H54 (cell line): Measurements from ENCODE around the gene CFAP77.

Experiments used
- DNase-seq: peaks from one replicate; pipeline ENCODE4 v3.0.0; 2011; ENCODE audit warnings: low spot score, mixed read lengths; ENCODE audit not compliant: insufficient read length
- FAIRE-seq: peaks from 3 replicates; lab custom pipeline; 2011; peaks lifted over from hg19 to GRCh38; lab: Jason Lieb, UNC
- POLR2A ChIP-seq: IDR thresholded peaks from 2 replicates; pipeline ENCODE4 v1.6.1; 2011; ENCODE audit warnings: low read depth, mild to moderate bottlenecking, low read length

CFAP77 gene

GRCh38 chr9:132499251-132499650, 89.2 kb downstream of the CFAP77 start:
- no peak for FAIRE-seq

DNA sequence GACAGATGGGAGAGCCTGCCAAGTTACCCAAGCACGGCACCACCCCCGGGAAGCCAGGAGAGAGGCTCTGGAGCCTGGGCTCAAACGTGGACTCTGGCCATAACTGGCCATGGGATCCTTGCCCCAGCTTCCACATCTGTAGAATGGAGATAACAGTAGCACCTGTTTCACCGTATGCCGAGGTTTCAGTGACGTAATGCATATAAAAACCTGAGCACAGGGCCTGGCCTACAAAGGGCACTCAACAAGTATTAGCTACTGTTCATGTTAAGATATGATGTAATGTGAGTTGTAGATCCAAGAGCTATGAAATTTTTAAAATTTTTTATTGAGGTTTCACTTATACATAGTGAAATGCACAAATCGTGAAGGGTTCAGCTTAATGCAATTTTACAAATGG, 90.2 kb downstream of the CFAP77 start:
- TF ChIP-seq POLR2A, result no peak
- no peak for FAIRE-seq

More at GRCh38 chr9:132499251-132499650, 89.2 kb downstream of the CFAP77 start:
- no peak for DNase-seq
- no peak for TF ChIP-seq POLR2A

DNA sequence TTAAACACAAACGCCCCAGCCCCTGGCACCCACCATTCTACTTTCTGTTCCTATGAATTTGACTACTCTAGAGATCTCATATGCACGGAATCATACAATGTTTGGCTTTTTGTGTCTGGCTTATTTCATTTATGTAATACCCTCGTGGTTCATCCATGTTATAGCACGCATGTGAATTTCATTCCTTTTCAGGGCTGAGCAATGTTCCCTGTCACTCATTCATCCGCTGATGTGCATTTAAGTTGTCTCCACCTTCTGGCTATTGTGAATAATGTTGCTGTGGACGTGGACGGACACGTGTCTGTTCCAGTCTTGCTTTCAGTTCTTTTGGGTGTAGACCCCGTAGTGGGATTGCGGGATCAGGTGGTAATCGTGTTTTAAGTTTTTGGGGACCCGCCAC, 92.5 kb downstream of the CFAP77 start:
- FAIRE-seq (no peak), DNase-seq (no peak)
- TF ChIP-seq POLR2A, result no peak

More for the DNA sequence above, 90.2 kb downstream of the CFAP77 start:
- DNase-seq, result no peak

GRCh38 chr9:132503116-132503515, 93.1 kb downstream of the CFAP77 start:
- FAIRE-seq (no peak), DNase-seq (no peak)
- no peak for TF ChIP-seq POLR2A

DNA sequence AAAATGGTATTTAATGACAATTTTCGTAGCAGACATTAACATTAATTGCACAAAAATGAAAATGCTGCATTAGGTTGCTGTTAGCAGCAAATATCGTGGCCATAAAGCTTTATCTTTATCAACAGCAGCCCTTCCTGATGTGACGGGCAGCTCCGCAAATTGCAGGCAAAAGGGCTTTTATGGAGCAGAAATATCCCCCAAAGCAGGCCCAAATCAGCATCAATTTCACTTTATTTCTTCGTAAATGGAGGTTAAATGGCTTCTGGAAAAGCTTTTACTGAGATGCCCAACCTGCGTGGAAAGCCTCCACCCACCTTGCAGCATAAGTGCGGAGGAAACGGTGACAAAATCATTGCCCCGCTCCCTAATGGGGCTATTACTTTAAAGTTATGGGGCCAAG, 94.5 kb downstream of the CFAP77 start:
- FAIRE-seq (no peak), DNase-seq (no peak)
- no peak for TF ChIP-seq POLR2A

GRCh38 chr9:132505991-132506655, 96.1 kb downstream of the CFAP77 start:
- FAIRE-seq, result no peak

DNA sequence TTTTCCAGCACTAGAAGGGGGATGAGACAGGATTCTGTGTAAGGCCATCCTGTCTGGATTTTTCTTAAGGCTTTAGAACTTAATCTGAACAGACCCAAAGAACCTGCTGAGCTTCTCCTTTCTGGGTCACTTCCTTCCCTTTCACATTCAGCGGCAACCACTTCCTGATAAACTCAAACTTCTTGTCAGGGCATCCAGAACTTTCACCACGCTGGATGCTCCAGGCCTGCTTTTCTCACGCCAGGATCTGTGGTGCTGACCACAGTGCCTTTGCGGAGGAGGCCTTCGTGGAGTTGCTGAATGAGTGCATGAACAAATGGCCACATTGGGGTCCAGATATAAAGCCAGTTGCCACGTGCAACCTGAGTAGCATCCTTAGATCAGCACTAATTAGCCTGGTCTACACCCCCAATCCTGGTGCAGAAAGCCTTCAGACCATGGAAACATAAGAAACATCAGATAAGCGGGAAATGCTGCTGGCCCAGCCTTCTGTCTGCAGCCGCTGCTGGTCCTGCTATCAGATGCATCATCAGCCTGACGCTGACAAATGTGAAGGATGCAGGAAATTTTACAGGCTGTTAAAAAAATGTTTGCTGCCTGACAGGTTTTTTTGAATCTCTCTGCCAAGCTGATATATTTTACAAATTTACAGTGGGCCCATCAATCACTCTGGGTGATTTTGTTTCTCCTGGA, 97.1 kb downstream of the CFAP77 start:
- DNase-seq (no peak), FAIRE-seq (no peak)
- no peak for TF ChIP-seq POLR2A

More at GRCh38 chr9:132505991-132506655, 96.1 kb downstream of the CFAP77 start:
- DNase-seq, result no peak
- no peak for TF ChIP-seq POLR2A

- no peak for TF ChIP-seq POLR2A
- FAIRE-seq (peak; percentile 78), DNase-seq (peak; percentile 92)
Measured at GRCh38 chr9:132507670-132508469, 97.9 kb downstream of the CFAP77 start.

DNA sequence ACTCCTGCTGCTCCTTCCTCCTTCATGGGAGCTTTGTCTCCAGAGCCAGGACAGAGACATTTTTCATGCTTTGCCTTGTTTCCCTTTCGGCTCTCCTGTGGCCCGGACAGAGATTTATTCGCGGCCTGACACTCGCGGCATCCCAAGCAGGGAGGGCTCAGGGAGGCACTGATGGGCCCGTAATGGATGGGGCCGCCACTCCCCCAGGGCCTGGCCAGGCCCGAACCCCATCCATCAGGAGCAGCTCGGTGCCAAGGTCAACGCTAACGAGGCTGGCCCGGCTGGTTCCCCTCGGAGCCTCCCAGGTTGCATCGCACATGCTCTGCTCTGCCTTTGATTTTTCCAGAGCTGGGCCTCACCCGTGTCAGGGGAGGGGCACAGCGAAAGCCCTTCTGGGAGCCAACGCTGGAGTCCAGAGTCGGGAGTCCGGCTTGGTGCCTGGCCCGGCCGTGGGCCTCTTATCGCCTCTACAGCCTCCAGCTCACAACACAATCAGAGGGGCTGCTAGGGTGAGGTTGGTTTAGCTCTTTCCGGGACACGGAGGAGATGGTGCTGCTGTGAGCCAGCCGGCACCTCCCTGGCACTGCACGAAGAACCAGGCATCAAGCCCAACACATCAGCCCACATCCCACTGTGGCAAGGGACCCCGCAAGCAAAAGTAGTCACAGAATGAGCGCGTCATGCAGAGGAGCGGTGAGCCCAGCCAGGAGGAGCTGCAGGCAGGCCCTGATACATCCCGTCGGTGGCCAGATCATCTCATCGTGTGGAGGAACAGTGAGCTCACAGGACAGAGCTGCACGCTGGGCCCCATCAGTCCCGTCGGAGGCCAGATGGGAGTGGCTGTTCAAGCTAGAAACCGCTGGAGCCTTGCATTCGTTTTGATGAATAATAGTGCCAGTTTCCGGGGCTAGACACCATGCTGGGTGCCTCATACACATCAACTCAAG, 100.2 kb downstream of the CFAP77 start:
- no peak for TF ChIP-seq POLR2A
- DNase-seq (peak; percentile 26), FAIRE-seq (no peak)

DNA sequence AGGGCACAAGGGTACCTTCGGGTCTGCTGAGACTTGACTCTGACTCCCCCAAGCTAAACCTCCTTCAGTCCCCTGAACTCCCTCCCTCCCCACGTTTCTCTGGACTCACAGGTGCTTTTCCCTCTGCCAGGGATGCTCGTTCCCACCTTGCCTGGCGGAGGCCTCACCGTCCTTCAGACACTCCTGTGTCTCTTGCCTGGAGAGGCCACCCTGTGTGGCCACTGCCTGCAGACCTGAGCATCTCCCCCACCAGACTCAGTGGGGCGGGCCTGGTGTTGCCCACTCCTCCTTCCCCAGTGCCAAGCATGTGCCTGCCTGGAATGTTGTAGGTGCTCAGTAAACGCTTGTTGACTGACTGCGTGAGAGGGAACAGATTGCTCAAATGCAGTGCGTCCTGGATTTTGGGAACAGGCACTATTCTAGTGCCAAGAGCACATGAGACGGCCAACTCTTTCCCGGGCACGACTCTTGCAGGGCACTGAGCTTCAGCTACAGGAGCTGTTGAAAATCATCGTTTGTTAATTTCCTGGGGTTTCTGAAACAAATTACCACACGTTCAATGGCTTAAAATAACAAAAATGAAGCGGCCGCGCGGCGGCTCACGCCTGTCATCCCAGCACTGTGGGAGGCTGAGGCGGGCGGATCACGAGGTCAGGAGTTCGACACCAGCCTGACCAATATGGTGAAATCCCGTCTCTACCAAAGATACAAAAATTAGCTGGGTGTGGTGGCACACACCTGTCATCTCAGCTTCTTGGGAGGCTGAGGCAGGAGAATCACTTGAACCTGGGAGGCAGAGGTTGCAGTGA, 101.4 kb downstream of the CFAP77 start:
- FAIRE-seq, result no peak
- TF ChIP-seq POLR2A, result no peak

GRCh38 chr9:132513416-132513815, 103.4 kb downstream of the CFAP77 start:
- FAIRE-seq (no peak), DNase-seq (no peak)
- no peak for TF ChIP-seq POLR2A

More for the DNA sequence above, 101.4 kb downstream of the CFAP77 start:
- no peak for DNase-seq

DNA sequence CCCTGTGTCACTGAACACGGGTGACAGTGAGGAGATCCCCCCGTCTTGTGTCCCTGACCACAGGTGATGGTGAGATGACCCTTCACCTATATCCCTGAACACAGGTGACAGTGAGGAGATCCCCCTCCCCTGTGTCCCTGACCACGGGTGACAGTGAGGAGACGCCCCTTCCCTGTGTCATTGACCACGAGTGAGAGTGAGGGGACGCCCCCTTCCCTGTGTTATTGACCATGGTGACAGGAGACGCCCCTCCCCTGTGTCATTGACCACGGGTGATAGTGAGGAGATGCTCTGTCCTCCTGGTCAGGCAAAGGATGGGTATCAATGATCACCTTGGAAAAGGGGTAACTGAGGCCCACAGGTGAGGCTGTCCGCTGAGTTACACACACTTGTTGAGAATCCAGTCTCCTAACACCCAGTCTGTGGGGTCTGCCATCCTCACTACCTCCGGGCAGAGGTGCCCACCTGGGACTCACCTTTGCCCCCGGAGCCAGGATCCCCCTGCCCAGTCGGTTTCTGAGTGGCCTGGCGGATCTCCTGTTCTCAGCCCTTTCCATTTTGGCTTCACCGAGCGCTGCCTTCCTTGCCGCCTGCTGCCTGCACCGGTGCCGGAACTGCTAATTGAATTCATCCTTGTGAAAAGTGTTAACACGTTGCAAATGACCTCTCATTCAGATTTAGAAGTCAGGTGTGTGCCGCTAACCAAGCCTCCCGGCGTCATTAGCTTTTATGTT, 104.2 kb downstream of the CFAP77 start:
- FAIRE-seq (no peak), DNase-seq (no peak)
- TF ChIP-seq POLR2A, result no peak
